ENCODE measurements around the gene ADAMTS13.

The ADAMTS13 gene

GRCh38 chr9:133490865-133491655 lies 68.9 kb downstream of the ADAMTS13 start:
- no peaks in the 10 kb centered on the region for H3K4me1 ChIP-seq (ENCODE audit: control insufficient read depth, insufficient read depth, low read length)
- H3K27me3 ChIP-seq (ENCODE audit: control insufficient read depth, insufficient read depth, low read length): no peaks in the 10 kb centered on the region
- no peaks in the 10 kb centered on the region for H3K36me3 ChIP-seq (ENCODE audit: control insufficient read depth, insufficient read depth, low read length)
- no peak overlapping the region for H3K4me3 ChIP-seq (ENCODE audit: low read depth, low read length)
- H3K9me3 ChIP-seq (ENCODE audit: control insufficient read depth, insufficient read depth, low read length): no peaks in the 10 kb centered on the region
- no peak overlapping the region for H3K9ac ChIP-seq (ENCODE audit: low read depth, low read length)

GRCh38 chr9:133491656-133491925 lies 69.4 kb downstream of the ADAMTS13 start:
- Histone ChIP-seq H3K27me3 (ENCODE audit: control insufficient read depth, insufficient read depth, low read length) (no peaks in the 10 kb centered on the region), H3K9ac (ENCODE audit: low read depth, low read length) (no peak overlapping the region), H3K4me3 (ENCODE audit: low read depth, low read length) (no peak overlapping the region), H3K9me3 (ENCODE audit: control insufficient read depth, insufficient read depth, low read length) (no peaks in the 10 kb centered on the region), H3K4me1 (ENCODE audit: control insufficient read depth, insufficient read depth, low read length) (no peaks in the 10 kb centered on the region), H3K36me3 (ENCODE audit: control insufficient read depth, insufficient read depth, low read length) (no peaks in the 10 kb centered on the region)

GRCh38 chr9:133492061-133493021 lies 70.2 kb downstream of the ADAMTS13 start:
- Histone ChIP-seq H3K9me3 (ENCODE audit: control insufficient read depth, insufficient read depth, low read length) (no peaks in the 10 kb centered on the region), H3K4me1 (ENCODE audit: control insufficient read depth, insufficient read depth, low read length) (no peaks in the 10 kb centered on the region), H3K9ac (ENCODE audit: low read depth, low read length) (no peak overlapping the region), H3K36me3 (ENCODE audit: control insufficient read depth, insufficient read depth, low read length) (no peaks in the 10 kb centered on the region), H3K27me3 (ENCODE audit: control insufficient read depth, insufficient read depth, low read length) (no peaks in the 10 kb centered on the region), H3K4me3 (ENCODE audit: low read depth, low read length) (no peak overlapping the region)

GRCh38 chr9:133493428-133493827 lies 71.3 kb downstream of the ADAMTS13 start:
- Histone ChIP-seq H3K9me3 (ENCODE audit: control insufficient read depth, insufficient read depth, low read length) (no peaks in the 10 kb centered on the region), H3K4me1 (ENCODE audit: control insufficient read depth, insufficient read depth, low read length) (no peaks in the 10 kb centered on the region), H3K27me3 (ENCODE audit: control insufficient read depth, insufficient read depth, low read length) (no peaks in the 10 kb centered on the region), H3K9ac (ENCODE audit: low read depth, low read length) (no peak overlapping the region), H3K36me3 (ENCODE audit: control insufficient read depth, insufficient read depth, low read length) (no peaks in the 10 kb centered on the region), H3K4me3 (ENCODE audit: low read depth, low read length) (no peak overlapping the region)

- Histone ChIP-seq H3K27me3 (ENCODE audit: control insufficient read depth, insufficient read depth, low read length) (no peaks in the 10 kb centered on the region), H3K9ac (ENCODE audit: low read depth, low read length) (no peak overlapping the region), H3K9me3 (ENCODE audit: control insufficient read depth, insufficient read depth, low read length) (no peaks in the 10 kb centered on the region), H3K36me3 (ENCODE audit: control insufficient read depth, insufficient read depth, low read length) (no peaks in the 10 kb centered on the region), H3K4me1 (ENCODE audit: control insufficient read depth, insufficient read depth, low read length) (no peaks in the 10 kb centered on the region), H3K4me3 (ENCODE audit: low read depth, low read length) (no peak overlapping the region)
Measured at GRCh38 chr9:133493845-133494540, 71.8 kb downstream of the ADAMTS13 start.

- Histone ChIP-seq H3K27me3 (ENCODE audit: control insufficient read depth, insufficient read depth, low read length) (no peaks in the 10 kb centered on the region), H3K4me1 (ENCODE audit: control insufficient read depth, insufficient read depth, low read length) (no peaks in the 10 kb centered on the region), H3K9ac (ENCODE audit: low read depth, low read length) (no peak overlapping the region), H3K9me3 (ENCODE audit: control insufficient read depth, insufficient read depth, low read length) (no peaks in the 10 kb centered on the region), H3K4me3 (ENCODE audit: low read depth, low read length) (no peak overlapping the region), H3K36me3 (ENCODE audit: control insufficient read depth, insufficient read depth, low read length) (no peaks in the 10 kb centered on the region)
Measured at GRCh38 chr9:133494636-133495326, 72.6 kb downstream of the ADAMTS13 start.

GRCh38 chr9:133495327-133496293 lies 73.4 kb downstream of the ADAMTS13 start:
- Histone ChIP-seq H3K9me3 (ENCODE audit: control insufficient read depth, insufficient read depth, low read length) (no peaks in the 10 kb centered on the region), H3K36me3 (ENCODE audit: control insufficient read depth, insufficient read depth, low read length) (no peaks in the 10 kb centered on the region), H3K9ac (ENCODE audit: low read depth, low read length) (no peak overlapping the region), H3K27me3 (ENCODE audit: control insufficient read depth, insufficient read depth, low read length) (no peaks in the 10 kb centered on the region), H3K4me1 (ENCODE audit: control insufficient read depth, insufficient read depth, low read length) (no peaks in the 10 kb centered on the region), H3K4me3 (ENCODE audit: low read depth, low read length) (no peak overlapping the region)

- H3K9ac ChIP-seq (ENCODE audit: low read depth, low read length): no peak overlapping the region
- H3K36me3 ChIP-seq (ENCODE audit: control insufficient read depth, insufficient read depth, low read length): no peaks in the 10 kb centered on the region
- H3K4me3 ChIP-seq (ENCODE audit: low read depth, low read length): no peak overlapping the region
- H3K9me3 ChIP-seq (ENCODE audit: control insufficient read depth, insufficient read depth, low read length): no peaks in the 10 kb centered on the region
- no peaks in the 10 kb centered on the region for H3K27me3 ChIP-seq (ENCODE audit: control insufficient read depth, insufficient read depth, low read length)
- H3K4me1 ChIP-seq (ENCODE audit: control insufficient read depth, insufficient read depth, low read length): no peaks in the 10 kb centered on the region
Measured at GRCh38 chr9:133496861-133497842, 75.0 kb downstream of the ADAMTS13 start.

- no peaks in the 10 kb centered on the region for H3K36me3 ChIP-seq (ENCODE audit: control insufficient read depth, insufficient read depth, low read length)
- H3K9me3 ChIP-seq (ENCODE audit: control insufficient read depth, insufficient read depth, low read length): no peaks in the 10 kb centered on the region
- no peaks in the 10 kb centered on the region for H3K27me3 ChIP-seq (ENCODE audit: control insufficient read depth, insufficient read depth, low read length)
- no peak overlapping the region for H3K9ac ChIP-seq (ENCODE audit: low read depth, low read length)
- H3K4me1 ChIP-seq (ENCODE audit: control insufficient read depth, insufficient read depth, low read length): no peaks in the 10 kb centered on the region
- H3K4me3 ChIP-seq (ENCODE audit: low read depth, low read length): no peak overlapping the region
Measured at GRCh38 chr9:133499132-133499891, 77.1 kb downstream of the ADAMTS13 start.
